Stimulated activated effector memory CD8-positive, alpha-beta T cell treated with anti-CD3 and anti-CD28 coated beads, Interleukin-12 subunit alpha, Interleukin-12 subunit beta, amount 100 ng/mL, for 72 hours (primary cell): ENCODE data around the gene OSGIN1.

Source experiments
- ATAC-seq: fragments of 150-1000 bp; cut with Tn5 transposase; 2 replicates; pipeline ENCODE4 v1.10.0; 2021
- DNase-seq, 2 donors: peaks; one replicate each; pipeline ENCODE4 v3.0.0; 2021 to 2022; ENCODE audit warnings: low spot score in 2 of 2
- H3K27ac Mint-ChIP-seq: one replicate; pipeline ENCODE4 v1.8.0; 2022; ENCODE audit warnings: mild to moderate bottlenecking, mixed read lengths
- H3K36me3 Mint-ChIP-seq: one replicate; pipeline ENCODE4 v1.8.0; 2022; ENCODE audit warnings: mild to moderate bottlenecking, mixed read lengths
- H3K4me1 Mint-ChIP-seq: one replicate; pipeline ENCODE4 v1.8.0; 2022; ENCODE audit warnings: mixed read lengths
- H3K4me3 Mint-ChIP-seq: one replicate; pipeline ENCODE4 v1.8.0; 2022; ENCODE audit warnings: mild to moderate bottlenecking, mixed read lengths
- H3K9me3 Mint-ChIP-seq: one replicate; pipeline ENCODE4 v1.8.0; 2022; ENCODE audit warnings: mixed read lengths

Gene OSGIN1, protein sequence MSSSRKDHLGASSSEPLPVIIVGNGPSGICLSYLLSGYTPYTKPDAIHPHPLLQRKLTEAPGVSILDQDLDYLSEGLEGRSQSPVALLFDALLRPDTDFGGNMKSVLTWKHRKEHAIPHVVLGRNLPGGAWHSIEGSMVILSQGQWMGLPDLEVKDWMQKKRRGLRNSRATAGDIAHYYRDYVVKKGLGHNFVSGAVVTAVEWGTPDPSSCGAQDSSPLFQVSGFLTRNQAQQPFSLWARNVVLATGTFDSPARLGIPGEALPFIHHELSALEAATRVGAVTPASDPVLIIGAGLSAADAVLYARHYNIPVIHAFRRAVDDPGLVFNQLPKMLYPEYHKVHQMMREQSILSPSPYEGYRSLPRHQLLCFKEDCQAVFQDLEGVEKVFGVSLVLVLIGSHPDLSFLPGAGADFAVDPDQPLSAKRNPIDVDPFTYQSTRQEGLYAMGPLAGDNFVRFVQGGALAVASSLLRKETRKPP

DNA sequence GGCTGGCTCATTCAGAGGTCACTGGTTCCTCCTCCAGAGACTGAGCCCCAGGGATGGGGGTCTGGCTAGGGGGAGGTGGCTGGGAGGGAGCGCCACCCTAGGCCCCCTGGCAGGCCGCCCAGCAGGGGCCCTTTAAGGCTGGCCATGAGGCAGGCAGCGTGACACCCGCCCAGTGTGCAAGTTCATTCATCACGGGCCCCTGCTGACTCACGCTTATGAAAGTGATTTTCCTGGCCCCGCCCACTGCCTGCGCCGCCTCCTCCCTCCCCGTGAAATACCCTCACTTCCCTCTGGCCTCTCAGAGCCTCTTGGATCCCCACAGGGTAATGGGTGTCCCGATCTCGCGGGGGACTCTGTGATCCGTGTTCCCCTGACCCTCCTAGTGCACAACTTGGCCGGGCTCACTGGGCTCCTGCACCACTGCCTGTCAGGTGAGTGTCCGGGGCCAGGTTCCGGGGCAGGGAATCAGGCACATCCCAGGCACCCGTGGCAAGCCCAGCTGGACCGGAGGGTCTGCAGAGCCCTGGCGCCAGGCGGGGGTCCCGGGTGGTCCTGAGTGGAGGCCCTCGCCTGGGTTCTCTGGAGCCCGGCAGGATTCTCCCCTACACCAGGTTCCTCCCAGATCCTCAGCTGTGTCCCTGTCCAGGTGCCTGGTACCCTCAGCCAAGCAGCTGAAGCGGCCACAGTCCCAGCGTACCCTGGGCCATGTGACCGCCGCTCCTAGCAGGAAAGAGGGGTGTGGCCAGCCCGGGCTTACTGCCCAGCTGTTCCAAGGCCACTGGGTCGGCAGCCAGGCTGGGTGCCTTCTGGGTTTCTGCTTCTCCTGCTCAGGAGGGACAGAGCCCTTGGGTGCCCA, at the start of gene OSGIN1:
Gene OSGIN1, plus strand, starts transcription at position 301 of the 856 bp plus-strand sequence. CDS start 4,432 bp downstream, outside the sequence.
- ATAC-seq, result peak; percentile 90
- Mint-ChIP-seq H3K4me1 (no peaks in the 10 kb centered on the region), H3K27ac (no peak within 1 kb of the TSS), H3K36me3 (no peaks in the 10 kb centered on the region), H3K4me3 (peak within 1 kb of the TSS; percentile 55), H3K9me3 (no peaks in the 10 kb centered on the region)
- DNase-seq, result peak; percentile 46 to 79

DNA sequence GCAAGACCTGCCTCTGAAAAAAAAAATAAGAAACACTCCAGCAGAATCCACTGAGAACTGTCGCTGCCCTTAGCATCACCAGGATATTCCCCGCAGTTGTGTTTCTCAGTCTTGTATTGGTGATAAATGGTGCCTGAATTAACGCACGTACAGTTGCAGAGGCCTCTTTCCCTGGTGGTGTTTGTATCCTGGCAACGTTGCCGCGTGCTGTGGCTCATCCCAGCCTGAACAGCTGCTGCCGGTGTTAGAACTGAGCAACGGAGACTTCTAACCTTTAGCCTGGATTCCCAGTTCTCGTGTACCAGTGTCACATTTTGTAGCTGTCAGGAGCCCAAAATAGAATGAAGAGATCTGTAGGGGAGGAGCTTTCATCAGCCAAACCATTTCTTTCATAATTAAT, 49.3 kb upstream of the OSGIN1 start:
- peaks cover 9% of the 10 kb centered on the region for H3K36me3 Mint-ChIP-seq
- DNase-seq (no peak), ATAC-seq (no peak)
- H3K4me3 Mint-ChIP-seq, result no peak overlapping the region
- peaks cover 32% of the 10 kb centered on the region for H3K4me1 Mint-ChIP-seq
- no peak overlapping the region for H3K27ac Mint-ChIP-seq
- H3K9me3 Mint-ChIP-seq, result no peaks in the 10 kb centered on the region

DNA sequence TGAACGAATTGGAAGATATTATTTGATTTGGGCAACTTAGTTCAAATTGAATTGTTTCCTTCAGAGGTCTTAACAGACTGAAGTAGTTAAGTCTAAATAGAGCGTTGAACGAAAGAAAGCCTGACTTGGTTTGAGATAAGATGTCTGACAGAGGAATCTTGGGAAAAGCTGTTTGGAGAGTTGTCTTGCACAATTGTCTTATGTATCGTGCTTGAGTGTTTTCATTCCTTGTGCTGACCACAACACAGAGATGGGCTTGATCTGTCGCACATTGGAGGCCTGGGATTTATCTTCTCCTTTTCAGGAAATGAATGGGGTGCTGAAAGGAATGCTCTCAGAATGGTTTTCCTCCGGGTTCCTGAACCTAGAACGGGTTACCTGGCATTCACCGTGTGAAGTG, 46.4 kb upstream of the OSGIN1 start:
- Mint-ChIP-seq H3K27ac (no peak overlapping the region), H3K9me3 (no peaks in the 10 kb centered on the region), H3K36me3 (peaks cover 35% of the 10 kb centered on the region), H3K4me3 (no peak overlapping the region), H3K4me1 (peaks cover 15% of the 10 kb centered on the region)
- DNase-seq (no peak), ATAC-seq (no peak)

DNA sequence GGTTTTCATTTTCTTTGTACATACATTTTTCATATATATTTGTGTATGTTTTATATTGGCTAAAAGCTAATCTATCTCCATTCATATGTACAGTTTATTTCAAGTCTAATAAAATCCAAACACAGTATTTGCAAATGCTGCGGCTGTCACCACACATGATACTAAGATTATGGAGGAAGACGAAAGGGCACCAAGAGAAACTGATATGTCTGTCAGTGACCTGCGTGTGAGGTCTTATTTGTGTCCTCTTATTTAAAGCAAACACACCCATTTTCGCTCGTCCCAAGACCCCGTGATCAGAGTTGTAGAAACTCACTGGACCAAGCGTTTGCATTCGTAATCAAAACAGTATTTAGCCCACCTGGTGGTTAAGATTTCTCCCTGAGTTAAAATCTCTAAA, 45.9 kb upstream of the OSGIN1 start:
- DNase-seq, result no peak
- no peak for ATAC-seq
- H3K27ac Mint-ChIP-seq, result no peak overlapping the region
- no peaks in the 10 kb centered on the region for H3K9me3 Mint-ChIP-seq
- H3K4me1 Mint-ChIP-seq, result peaks cover 13% of the 10 kb centered on the region
- peaks cover 35% of the 10 kb centered on the region for H3K36me3 Mint-ChIP-seq
- no peak overlapping the region for H3K4me3 Mint-ChIP-seq

DNA sequence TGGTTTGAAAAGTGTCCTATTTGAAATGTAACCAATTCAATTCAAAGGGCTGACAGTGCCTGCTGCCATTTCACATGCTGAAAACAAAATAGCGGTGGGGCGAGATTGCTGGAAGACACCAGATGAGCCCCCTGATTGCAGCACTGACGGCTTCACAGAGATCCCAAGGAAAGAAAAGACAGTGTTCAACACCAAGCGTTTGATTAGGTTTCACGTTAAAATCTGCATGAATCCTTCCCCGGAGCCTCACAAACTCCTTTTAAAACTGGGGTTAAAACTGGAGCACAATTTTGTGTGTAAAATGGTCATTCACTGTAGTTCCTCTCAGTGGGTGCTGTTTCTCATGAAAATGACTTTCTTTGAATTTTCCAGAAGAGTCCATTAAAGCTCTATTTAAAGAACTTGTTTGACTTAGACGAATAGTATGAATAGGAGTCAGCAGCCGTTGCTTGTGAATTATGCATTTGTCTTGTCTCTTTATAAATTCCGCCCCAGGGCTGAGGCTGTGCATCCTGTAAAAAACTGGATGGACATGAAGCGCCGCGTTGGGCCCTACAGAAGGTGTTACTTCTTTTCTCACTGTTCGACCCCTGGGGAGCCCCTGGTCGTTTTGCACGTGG, 45.3 kb upstream of the OSGIN1 start:
- DNase-seq (no peak), ATAC-seq (no peak)
- Mint-ChIP-seq H3K4me1 (peaks cover 11% of the 10 kb centered on the region), H3K27ac (peak overlapping the region; percentile 63), H3K36me3 (peaks cover 40% of the 10 kb centered on the region), H3K9me3 (no peaks in the 10 kb centered on the region), H3K4me3 (no peak overlapping the region)

DNA sequence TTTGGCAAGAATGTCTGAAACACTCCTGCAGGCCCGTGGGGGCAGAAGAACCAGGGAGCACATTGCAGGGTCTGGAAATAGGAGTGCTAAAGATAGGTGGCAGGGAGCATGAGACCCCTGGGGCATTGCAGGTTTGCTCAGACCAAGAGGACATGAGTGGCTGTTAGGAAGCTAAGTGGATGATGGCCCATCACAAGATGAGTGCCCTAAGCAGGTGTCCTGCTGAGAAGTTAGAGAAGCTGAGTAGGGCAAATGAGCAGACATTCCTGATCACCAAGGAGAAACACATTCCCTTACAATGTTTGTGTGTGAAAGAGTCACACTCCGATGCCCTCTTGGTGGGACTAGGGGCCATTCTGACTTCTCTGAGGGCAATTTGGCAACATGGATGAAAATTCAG, 44.2 kb upstream of the OSGIN1 start:
- Mint-ChIP-seq H3K27ac (peak overlapping the region; percentile 63), H3K4me1 (peaks cover 5% of the 10 kb centered on the region), H3K36me3 (peaks cover 51% of the 10 kb centered on the region), H3K9me3 (no peaks in the 10 kb centered on the region), H3K4me3 (no peak overlapping the region)
- ATAC-seq (no peak), DNase-seq (no peak)

DNA sequence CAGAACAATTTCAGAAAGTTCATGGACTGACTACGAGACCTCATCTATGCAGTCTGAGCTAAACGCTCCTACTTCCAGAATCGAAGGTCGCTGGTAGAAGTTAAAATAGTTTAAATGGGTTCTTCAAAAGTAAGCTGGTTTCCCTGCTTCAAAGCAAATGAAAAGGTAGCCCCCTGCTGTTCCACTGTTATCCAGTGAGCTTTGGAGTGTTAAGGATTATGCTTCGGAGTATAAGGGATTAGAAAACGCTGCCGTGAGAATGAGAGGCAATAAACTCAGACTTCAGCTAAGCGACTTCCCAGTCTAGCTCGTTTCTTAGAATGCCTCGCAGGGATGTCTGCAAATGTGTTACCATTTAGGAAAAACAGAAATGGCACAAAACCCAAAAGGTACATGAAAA, 41.8 kb upstream of the OSGIN1 start:
- ATAC-seq (no peak), DNase-seq (no peak)
- H3K4me3 Mint-ChIP-seq, result no peak overlapping the region
- H3K27ac Mint-ChIP-seq, result no peak overlapping the region
- H3K9me3 Mint-ChIP-seq, result no peaks in the 10 kb centered on the region
- H3K4me1 Mint-ChIP-seq, result peaks cover 12% of the 10 kb centered on the region
- H3K36me3 Mint-ChIP-seq, result peaks cover 58% of the 10 kb centered on the region

DNA sequence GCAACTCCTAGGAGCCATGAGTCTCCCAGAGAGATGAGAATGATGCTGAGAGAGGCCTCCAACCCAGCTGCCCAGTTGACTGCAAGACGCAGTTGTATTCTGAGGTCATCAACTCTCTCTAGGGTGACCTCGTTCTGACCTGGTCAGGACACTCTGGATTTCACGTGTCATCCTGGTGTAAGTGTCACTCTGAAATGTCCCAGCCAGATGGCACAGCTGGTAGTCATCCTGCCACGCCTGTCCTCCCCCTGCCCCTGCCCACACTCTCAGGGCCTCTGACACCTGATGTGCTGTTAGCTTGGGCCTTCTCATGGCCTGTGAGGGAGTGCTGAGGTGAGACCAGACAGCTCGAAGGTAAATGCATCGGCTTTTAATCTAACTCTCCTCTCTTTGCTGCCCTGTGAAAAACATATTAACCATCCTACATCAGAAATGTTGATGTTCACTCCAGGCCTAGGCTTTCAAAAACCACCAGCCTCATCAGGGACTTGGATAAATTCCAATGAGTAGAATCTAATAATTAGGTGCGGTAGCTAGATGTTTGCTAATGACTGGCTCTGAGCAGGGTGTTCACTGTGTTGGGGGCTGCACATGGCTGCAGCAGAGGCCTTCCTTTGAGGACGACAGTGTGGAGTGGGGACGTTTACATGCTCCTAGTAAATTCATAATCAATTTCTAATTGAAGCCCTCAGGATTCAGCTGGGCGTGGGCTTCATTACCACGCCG, 40.4 kb upstream of the OSGIN1 start:
- no peak overlapping the region for H3K4me3 Mint-ChIP-seq

DNA sequence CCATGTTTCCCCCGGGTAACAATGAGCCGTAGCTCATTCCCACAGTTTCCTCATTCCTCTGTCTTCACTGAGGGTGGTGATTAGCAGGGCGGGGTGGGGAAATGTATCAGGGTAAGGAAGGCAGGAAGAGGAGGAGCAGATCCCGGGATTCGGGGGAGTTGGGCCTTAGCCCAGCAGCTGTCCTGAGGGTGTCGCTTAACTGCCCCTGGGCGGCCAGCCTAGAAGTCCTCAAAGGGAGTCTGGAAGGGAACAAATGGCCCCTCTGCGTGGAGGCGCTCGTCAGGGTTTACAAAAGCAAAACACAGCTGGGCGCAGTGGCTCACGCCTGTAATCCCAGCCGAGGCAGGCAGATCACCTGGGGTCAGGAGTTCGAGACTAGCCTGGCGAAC, 39.8 kb upstream of the OSGIN1 start:
- Mint-ChIP-seq H3K27ac (no peak overlapping the region), H3K36me3 (peaks cover 63% of the 10 kb centered on the region), H3K9me3 (no peaks in the 10 kb centered on the region), H3K4me3 (no peak overlapping the region), H3K4me1 (peaks cover 14% of the 10 kb centered on the region)
- ATAC-seq (no peak), DNase-seq (no peak)

More for the DNA sequence above, 40.4 kb upstream of the OSGIN1 start:
- ATAC-seq (no peak), DNase-seq (no peak)
- H3K4me1 Mint-ChIP-seq, result peaks cover 14% of the 10 kb centered on the region
- H3K27ac Mint-ChIP-seq, result no peak overlapping the region
- H3K9me3 Mint-ChIP-seq, result no peaks in the 10 kb centered on the region
- peaks cover 61% of the 10 kb centered on the region for H3K36me3 Mint-ChIP-seq

DNA sequence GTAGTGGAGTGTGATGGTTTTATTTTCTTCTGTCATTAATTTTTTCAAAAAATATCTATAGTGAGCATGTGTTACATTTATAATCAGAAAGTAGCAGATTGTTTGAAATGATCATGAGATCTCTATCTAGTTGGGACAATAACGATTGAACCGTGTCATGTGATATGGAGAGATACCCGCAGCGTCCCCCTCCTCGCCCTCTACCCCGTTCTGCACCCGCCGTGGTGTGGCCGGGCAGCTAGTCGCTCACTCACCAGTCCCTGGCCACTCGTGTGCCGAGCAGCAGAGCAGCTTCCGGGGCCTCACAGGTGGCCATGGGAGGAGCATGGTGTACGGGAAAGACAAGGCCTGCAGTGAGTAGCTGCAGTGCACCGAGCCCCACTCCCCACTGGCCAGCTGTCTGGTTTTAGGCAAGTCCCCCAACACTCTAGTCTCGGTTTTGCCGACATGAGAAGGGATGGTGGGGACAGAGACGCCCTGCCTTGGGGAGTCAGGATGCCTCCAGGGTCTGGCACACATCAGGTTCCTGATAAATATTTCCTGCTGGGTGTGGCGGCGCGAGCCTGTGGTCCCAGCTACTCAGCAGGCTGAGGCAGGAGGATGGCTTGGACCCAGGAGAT, 38.8 kb upstream of the OSGIN1 start:
- no peak for DNase-seq
- Mint-ChIP-seq H3K36me3 (peaks cover 54% of the 10 kb centered on the region), H3K9me3 (no peaks in the 10 kb centered on the region), H3K27ac (no peak overlapping the region), H3K4me1 (peaks cover 17% of the 10 kb centered on the region), H3K4me3 (no peak overlapping the region)
- no peak for ATAC-seq

DNA sequence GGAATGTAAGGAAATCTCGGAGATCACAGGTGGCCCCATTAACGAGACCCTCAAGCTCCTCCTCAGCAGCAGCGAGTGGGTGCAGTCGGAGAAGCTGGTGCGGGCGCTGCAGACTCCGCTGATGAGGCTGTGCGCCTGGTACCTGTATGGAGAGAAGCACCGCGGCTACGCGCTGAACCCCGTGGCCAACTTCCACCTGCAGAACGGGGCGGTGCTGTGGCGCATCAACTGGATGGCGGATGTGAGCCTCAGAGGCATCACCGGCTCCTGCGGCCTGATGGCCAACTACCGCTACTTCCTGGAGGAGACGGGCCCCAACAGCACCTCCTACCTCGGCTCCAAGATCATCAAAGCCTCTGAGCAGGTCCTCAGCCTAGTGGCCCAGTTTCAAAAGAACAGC, 38.0 kb upstream of the OSGIN1 start:
- H3K36me3 Mint-ChIP-seq, result peaks cover 45% of the 10 kb centered on the region
- H3K27ac Mint-ChIP-seq, result no peak overlapping the region
- no peaks in the 10 kb centered on the region for H3K9me3 Mint-ChIP-seq
- H3K4me1 Mint-ChIP-seq, result peaks cover 22% of the 10 kb centered on the region
- DNase-seq (no peak), ATAC-seq (no peak)
- H3K4me3 Mint-ChIP-seq, result no peak overlapping the region

DNA sequence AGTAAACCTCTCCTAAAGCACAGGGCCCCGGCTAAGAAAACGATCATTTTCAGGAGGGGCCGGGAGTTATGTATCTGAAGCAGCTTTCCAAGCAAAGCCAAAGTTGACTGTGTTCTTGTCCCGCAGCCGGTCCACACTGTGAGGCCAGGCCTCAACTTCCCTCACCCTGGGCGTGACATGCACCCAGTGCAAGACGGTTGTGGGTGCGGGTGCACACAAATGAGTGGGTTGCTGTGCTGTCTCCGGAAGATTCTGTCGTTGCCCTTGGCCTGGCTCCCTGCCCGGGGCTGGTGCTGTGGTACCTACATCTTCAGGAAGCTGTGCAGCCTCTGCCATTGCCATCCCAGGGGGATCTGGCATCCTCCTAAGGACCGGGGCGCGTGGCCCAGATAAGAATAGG, 37.5 kb upstream of the OSGIN1 start:
- H3K9me3 Mint-ChIP-seq, result no peaks in the 10 kb centered on the region
- H3K27ac Mint-ChIP-seq, result no peak overlapping the region
- H3K4me3 Mint-ChIP-seq, result no peak overlapping the region
- DNase-seq (no peak), ATAC-seq (no peak)
- H3K4me1 Mint-ChIP-seq, result peaks cover 24% of the 10 kb centered on the region
- H3K36me3 Mint-ChIP-seq, result peaks cover 41% of the 10 kb centered on the region

DNA sequence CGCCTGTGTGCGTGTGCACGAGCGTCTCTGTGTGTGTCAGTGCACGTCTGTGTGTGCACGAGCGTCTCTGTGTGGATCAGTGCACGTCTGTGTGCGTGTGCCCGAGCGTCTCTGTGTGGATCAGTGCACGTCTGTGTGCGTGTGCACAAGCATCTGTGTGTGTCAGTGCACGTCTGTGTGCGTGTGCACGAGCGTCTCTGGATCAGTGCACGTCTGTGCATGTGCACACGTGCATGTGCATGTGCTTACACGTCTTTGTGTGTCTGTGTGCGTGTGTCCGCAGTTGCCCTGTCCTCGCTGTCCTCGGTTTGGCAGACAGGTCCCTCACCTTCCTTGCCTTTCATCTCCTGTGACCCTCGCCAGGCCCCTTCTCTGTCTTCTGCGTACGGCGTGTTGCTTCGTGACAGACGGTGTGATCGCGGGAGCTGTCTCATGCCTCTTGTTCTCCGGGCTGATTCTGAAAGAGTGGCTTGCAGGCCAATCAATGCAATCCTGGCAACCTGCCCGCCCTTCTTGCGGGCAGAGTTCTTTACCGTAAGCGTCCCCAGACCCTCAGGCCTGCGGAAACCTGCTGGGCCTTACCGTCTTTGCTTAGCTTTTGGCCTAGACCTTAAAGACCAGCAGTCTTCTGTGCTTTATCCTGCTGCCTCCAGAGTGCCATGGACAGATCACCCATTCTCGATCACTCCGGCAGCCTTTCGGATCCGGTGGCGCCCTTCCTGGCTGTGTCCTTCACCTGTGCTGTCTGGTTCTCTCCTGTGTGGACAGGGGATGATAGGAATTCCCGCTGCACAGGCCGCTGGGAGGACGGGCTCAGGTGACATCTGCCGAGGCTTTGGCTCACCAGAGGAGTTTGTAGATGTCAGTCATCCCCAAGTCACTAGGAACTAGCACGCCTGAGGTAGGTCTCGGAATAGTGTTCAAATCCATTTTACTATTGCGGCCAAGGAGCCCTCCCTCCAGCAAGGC, 35.6 kb upstream of the OSGIN1 start:
- Mint-ChIP-seq H3K36me3 (peaks cover 30% of the 10 kb centered on the region), H3K4me3 (no peak overlapping the region), H3K9me3 (no peaks in the 10 kb centered on the region), H3K4me1 (peaks cover 25% of the 10 kb centered on the region), H3K27ac (no peak overlapping the region)
- DNase-seq, result no peak
- no peak for ATAC-seq
